Calu3 (cell line): ENCODE results near the gene CEACAM16. TPM values are rescaled to one million over a fixed set of nuclear protein-coding genes. Genes with fewer than 3 reads are reported as not detected.
A peak's percentile ranks its signal among the peaks of the same experiment; 100 is the strongest.

Source experiments
- BruUV-seq: library from RNA; stranded (reverse); fragments of 400-500 nt; replicated peaks from 2 replicates; lab custom pipeline; 2021; lab: Mats Ljungman, UMichigan
- CTCF ChIA-PET: fragments of 300-600 bp; sonication (Branson Sonifier 250); formaldehyde crosslinking; loops from one replicate; lab custom pipeline; 2022; ENCODE audit warnings: antibody characterized with exemption; lab: Charles Lee
- DNase-seq: peaks from one replicate; pipeline ENCODE4 v3.0.0; 2022
- H3K27ac Mint-ChIP-seq: one replicate; pipeline ENCODE4 v1.8.0; 2022; ENCODE audit warnings: mixed read lengths; ENCODE audit not compliant: unreplicated experiment
- H3K27me3 Mint-ChIP-seq: one replicate; pipeline ENCODE4 v1.8.0; 2022; ENCODE audit warnings: mixed read lengths; ENCODE audit not compliant: unreplicated experiment
- H3K36me3 Mint-ChIP-seq: one replicate; pipeline ENCODE4 v1.8.0; 2022; ENCODE audit warnings: mild to moderate bottlenecking, moderate library complexity, mixed read lengths; ENCODE audit not compliant: insufficient read depth, unreplicated experiment
- H3K4me1 Mint-ChIP-seq: one replicate; pipeline ENCODE4 v1.8.0; 2022; ENCODE audit warnings: mild to moderate bottlenecking, low read depth, mixed read lengths; ENCODE audit not compliant: unreplicated experiment
- H3K4me3 Mint-ChIP-seq: one replicate; pipeline ENCODE4 v1.8.0; 2022; ENCODE audit warnings: mild to moderate bottlenecking, low read depth, moderate library complexity, mixed read lengths; ENCODE audit not compliant: unreplicated experiment
- H3K9me3 Mint-ChIP-seq: one replicate; pipeline ENCODE4 v1.8.0; 2022; ENCODE audit warnings: low read depth, mixed read lengths; ENCODE audit not compliant: unreplicated experiment
- CTCF ChIP-seq: fragments of 200-600 bp; IDR thresholded peaks from one replicate; pipeline ENCODE4 v1.8.0; 2022; ENCODE audit warnings: antibody characterized with exemption; ENCODE audit not compliant: unreplicated experiment
- intact Hi-C: fragments of 100-400 bp; cut with micrococcal nuclease; formaldehyde crosslinking; loops from one replicate; pipeline ENCODE4 v1.10.0; 2022; ENCODE audit not compliant: unreplicated experiment
- total RNA-seq: library from RNA; stranded (reverse); gene quantifications from 2 replicates; pipeline ENCODE4 v1.2.3, GENCODE V29; 2022

Gene CEACAM16
- total RNA-seq, 1 experiment from 2014 or later = 0.38 TPM

- intact Hi-C loops = no loop called here
These were observed 1.8 kb upstream of the CEACAM16 start for GRCh38 chr19:44696939-44697669.

GRCh38 chr19:44697670-44698034, 1.3 kb upstream of the CEACAM16 start:
- CTCF ChIA-PET = no interaction called here
- Mint-ChIP-seq H3K27me3 (no peaks in the 10 kb centered on the region), H3K4me3 (no peak overlapping the region), H3K36me3 (peaks cover 21% of the 10 kb centered on the region), H3K27ac (no peak overlapping the region), H3K4me1 (peaks cover 49% of the 10 kb centered on the region), H3K9me3 (no peaks in the 10 kb centered on the region)
- no peak for TF ChIP-seq CTCF
- DNase-seq = no peak
- intact Hi-C loops = no loop called here
- no TSS peak for BruUV-seq

More at GRCh38 chr19:44696939-44697669, 1.8 kb upstream of the CEACAM16 start:
- Mint-ChIP-seq H3K27ac (peak overlapping the region; percentile 15), H3K36me3 (peaks cover 26% of the 10 kb centered on the region), H3K27me3 (no peaks in the 10 kb centered on the region), H3K4me1 (peaks cover 55% of the 10 kb centered on the region), H3K4me3 (no peak overlapping the region), H3K9me3 (no peaks in the 10 kb centered on the region)
- no peak for DNase-seq
- no peak for TF ChIP-seq CTCF
- CTCF ChIA-PET = interaction anchor here (0.6 to 0.8 kb wide), 2 partner anchors 14 to 120 kb away, joined by 3 to 5 read pairs; no protein-coding TSS in a partner anchor
- no TSS peak for BruUV-seq

GRCh38 chr19:44700547-44700946, 1.6 kb downstream of the CEACAM16 start:
- BruUV-seq = no TSS peak
- intact Hi-C loops = no loop called here
- CTCF ChIA-PET = no interaction called here

GRCh38 chr19:44701228-44701627, 2.3 kb downstream of the CEACAM16 start:
- peaks cover 24% of the 10 kb centered on the region for H3K4me1 Mint-ChIP-seq
- H3K9me3 Mint-ChIP-seq = no peaks in the 10 kb centered on the region
- no peaks in the 10 kb centered on the region for H3K36me3 Mint-ChIP-seq
- no peaks in the 10 kb centered on the region for H3K27me3 Mint-ChIP-seq
- intact Hi-C loops = no loop called here
- no peak for DNase-seq
- H3K4me3 Mint-ChIP-seq = no peak overlapping the region
- no TSS peak for BruUV-seq
- CTCF ChIA-PET = interaction anchor here (0.8 kb wide), 1 partner anchor 23 kb away, joined by 3 read pairs; no protein-coding TSS in a partner anchor
- no peak overlapping the region for H3K27ac Mint-ChIP-seq
- no peak for TF ChIP-seq CTCF

More at GRCh38 chr19:44700547-44700946, 1.6 kb downstream of the CEACAM16 start:
- no peak overlapping the region for H3K27ac Mint-ChIP-seq
- H3K9me3 Mint-ChIP-seq = no peaks in the 10 kb centered on the region
- no peak overlapping the region for H3K4me3 Mint-ChIP-seq
- no peak for TF ChIP-seq CTCF
- no peaks in the 10 kb centered on the region for H3K27me3 Mint-ChIP-seq
- peaks cover 31% of the 10 kb centered on the region for H3K4me1 Mint-ChIP-seq
- peaks cover 4% of the 10 kb centered on the region for H3K36me3 Mint-ChIP-seq
- no peak for DNase-seq
